ENCODE measurements around the gene XPO4.

GRCh38 chr13:20799726-20800416, 102.7 kb downstream of the XPO4 start:
- TF ChIP-seq CTCF (IDR thresholded peaks at IDR 0.05) (no peak), POLR2A (IDR thresholded peaks at IDR 0.05) (no peak)
